NCI-H2029 (cell line): ENCODE measurements around the gene COCH.
"Not testable (repeated sequence)": the region's sequence is repeated elsewhere in the genome, so short reads cannot be mapped to it uniquely, and the experiment has no call there.

Experiments
- DNase-seq: peaks from one replicate; lab custom pipeline; 2025; lab: John Stamatoyannopoulos, UW

The COCH gene

GRCh38 chr14:30875788-30876053, 1.4 kb downstream of the COCH start:
- no peak for DNase-seq

DNA sequence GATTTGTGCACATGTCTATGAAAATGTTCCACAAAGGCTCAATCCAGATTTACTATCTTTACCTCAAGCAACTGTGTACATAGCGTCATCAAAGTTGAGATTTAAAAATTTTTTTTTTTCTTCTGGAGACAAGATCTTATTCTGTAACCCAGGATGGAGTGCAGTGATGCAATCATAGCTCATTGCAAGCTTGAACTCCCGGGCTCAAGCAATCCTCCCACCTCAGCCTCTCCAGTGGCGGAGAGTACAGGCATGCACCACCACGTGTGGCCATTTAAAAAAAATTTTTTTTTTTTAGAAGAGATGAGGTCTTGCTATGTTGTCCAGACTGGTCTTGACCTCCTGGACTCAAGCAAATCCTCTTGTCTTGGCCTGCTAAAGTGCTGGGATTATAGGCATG, 2.3 kb downstream of the COCH start:
- no peak for DNase-seq

GRCh38 chr14:30882431-30882830, 8.1 kb downstream of the COCH start:
- no peak for DNase-seq

DNA sequence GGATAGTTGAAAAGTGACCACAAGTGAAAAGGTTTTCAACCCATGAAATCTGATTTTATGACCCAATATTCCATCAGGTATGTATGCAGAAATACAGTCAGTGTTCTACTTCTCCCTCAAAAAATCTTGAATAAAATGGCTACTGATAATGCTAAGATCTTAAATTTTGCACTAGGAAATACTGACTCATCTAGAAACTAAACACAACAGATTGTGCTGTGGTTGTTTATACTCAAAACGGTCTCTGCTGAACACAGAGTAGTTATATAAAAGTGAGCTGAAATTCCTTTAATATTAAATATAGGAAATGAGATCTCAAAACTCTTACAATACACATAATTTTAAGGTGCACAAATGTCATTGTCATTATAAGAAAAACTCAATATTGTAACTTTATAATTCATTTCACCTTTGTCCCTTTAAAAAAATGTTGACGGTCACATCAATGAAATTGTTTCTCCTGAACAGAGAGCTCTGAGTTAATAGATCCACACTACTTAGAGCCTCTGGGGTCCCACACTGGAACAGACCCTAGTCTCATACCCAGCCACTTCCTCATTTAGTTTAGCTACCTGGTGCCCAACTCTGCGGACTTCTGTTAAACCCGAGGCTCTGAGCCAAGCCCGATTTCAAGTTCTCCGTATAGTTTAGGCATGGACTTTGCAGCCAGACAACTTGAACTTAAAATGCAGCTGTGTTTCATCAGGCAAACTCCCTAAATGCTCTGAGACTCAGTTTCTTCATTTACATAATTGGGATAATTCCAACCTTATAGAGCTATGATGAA, 9.3 kb downstream of the COCH start:
- DNase-seq: no peak

GRCh38 chr14:30884901-30885300, 10.5 kb downstream of the COCH start:
- no peak for DNase-seq

DNA sequence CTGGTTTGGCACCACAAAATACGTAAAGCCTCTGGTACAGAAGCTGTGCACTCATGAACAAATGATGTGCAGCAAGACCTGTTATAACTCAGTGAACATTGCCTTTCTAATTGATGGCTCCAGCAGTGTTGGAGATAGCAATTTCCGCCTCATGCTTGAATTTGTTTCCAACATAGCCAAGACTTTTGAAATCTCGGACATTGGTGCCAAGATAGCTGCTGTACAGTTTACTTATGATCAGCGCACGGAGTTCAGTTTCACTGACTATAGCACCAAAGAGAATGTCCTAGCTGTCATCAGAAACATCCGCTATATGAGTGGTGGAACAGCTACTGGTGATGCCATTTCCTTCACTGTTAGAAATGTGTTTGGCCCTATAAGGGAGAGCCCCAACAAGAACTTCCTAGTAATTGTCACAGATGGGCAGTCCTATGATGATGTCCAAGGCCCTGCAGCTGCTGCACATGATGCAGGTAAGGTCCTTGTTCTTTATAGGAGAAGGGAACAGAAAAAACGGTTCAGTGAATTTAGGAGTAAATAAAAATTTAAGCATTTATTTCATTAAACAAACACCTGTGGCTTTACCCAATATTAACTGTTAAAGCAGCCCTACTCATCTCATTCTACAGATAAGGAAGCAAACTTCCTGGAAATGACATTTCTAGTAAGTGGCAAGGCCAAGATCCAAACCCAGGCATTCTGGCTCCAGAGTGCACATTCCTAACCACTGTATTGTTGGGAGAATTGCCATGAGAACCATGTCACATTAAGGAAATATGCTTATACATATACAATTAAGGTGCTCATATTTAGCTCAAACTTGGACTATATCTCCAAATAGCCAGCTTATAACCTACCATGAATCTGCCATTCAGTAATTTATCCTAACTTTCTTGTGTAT, 11.7 kb downstream of the COCH start:
- no peak for DNase-seq

DNA sequence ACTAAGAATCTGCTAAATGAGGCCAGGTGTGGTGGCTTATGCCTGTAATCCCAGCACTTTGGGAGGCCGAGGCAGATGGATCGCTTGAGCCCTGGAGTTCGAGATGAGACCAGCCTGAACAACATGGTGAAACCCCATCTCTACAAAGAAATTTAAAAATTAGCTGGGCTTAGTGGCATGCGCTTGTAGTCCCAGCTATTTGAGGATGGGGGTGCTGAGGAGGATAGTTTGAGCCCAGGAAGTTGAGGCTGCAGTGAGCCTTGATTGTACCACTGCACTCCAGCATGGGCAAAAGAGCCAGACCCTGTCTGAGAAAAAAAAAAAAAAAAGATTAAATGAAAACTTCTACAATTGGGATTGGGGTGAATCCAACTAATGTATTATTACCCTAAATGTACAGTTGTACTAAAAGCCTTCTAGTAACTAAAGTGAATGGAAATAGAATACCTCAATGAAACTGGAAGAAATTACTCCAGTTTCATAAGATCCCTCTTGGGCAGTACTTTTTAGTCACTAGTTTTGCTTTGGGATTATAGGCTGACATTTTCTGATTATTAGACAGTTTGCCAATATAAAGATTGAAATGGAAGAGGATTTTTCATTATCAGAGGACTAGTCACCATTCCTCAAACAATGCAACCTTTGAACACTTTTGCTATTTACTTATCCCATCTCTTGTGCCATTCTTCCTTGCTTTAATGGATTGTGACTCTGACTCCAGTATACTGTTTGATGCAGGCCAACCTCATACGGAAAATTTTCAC, 14.3 kb downstream of the COCH start:
- no peak for DNase-seq

- no peak for DNase-seq
Measured at GRCh38 chr14:30889244-30889594, 14.9 kb downstream of the COCH start.

DNA sequence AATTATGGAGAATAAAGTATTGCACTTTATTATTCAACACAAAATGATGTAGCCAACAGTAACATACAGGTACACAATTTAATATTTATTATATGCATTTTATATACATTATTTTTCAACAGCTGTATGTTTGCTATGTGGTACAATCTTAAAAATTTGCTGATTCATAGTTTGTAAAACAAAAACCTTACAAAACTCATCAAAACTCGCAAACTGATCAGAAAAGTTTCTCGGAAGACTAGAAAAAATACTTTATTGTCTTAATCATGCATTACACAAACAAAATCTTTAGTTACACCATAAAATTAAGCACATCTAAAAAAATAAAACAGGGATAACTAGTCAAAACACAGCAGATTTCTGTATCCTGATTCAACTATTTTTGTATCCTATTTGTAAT, 19.5 kb downstream of the COCH start:
- no peak for DNase-seq

DNA sequence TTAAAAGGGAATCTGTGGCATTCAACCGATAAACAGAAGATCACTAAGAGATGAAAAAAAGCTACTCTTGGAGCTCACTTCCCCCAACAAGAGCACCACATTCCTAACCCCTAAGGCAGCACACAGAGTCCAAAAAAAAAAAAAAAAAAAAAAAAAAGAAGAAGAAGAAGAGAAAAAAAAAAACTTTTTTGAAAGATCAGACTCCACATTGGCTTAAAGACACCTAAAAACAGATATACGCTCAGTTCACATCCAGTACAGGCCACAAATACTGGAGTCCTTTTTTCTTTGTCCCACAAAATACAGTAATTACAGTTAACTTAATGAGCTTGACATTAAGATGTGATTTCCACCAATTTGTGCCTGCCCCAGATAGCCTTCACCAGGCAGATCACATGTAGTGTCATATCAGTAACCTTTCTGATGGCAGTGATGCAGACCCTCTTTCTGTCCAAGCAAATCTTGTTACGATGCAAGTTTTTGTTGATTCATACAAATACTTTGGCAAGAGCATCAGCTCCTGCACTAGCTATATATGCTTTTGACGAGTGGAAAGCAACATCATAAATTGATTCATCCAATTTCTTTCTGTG, 20.7 kb downstream of the COCH start:
- no peak for DNase-seq

GRCh38 chr14:30896435-30896834, 22.1 kb downstream of the COCH start:
- DNase-seq: no peak

- not testable (repeated sequence) for DNase-seq
Measured at GRCh38 chr14:30897121-30897520, 22.8 kb downstream of the COCH start.

- no peak for DNase-seq
Measured at GRCh38 chr14:30903285-30904124, 29.1 kb downstream of the COCH start.

DNA sequence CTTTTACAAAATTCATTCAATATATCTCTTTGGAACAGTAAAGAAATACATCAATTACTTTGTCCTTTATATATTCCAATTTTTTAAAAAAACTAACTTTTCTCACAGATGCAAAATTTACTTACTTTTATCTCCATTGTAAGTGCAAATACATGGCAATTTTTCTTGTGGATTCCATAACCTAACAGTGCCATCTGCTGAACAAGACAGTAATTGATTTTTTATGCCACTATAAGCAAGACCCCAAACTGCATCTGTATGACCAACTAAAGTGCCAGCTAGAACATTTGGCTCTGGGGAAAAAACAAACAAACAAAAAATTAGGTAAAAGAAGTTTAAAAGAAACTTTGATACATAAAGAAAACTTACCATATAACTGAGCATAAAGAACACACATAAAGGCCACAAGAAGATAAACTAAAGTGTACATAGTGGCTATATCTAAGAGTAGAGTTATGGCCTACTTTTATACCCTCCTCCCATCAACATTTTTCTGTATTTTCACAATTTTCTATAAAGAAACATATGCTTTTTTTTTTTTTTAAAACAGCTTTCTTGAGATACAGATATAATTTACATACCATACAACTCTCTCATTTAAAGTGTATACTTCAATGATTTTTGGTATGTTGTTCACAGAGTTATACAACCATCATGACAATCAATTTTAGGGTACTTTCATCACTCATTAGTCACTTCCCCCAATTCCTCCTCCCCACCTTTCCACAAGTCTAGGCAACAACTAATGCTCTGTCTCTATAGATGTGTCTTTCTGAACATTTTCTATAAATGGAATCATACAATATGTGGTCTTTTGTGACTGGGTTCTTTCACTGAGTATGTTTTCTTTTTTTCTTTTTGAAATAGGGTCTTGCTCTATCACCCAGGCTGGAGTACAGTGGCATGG, 32.6 kb downstream of the COCH start:
- no peak for DNase-seq

DNA sequence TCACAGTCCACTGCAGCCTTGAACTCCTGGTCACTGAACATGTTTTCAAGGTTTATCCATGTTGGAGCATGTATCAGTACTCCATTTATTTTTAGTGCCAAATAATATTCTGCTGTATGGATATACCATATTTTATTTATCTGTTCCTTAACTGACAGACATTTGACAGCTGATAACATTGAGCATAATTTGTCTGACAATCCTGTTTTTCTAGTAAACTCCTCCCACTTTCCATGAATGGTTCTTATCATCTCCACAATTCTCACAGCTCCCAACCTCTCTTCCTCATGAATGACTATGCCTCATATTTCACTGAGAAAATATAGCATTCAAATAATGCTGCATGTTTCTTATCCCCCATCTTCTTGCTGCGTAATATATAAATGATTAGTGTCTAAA, 33.3 kb downstream of the COCH start:
- no peak for DNase-seq

DNA sequence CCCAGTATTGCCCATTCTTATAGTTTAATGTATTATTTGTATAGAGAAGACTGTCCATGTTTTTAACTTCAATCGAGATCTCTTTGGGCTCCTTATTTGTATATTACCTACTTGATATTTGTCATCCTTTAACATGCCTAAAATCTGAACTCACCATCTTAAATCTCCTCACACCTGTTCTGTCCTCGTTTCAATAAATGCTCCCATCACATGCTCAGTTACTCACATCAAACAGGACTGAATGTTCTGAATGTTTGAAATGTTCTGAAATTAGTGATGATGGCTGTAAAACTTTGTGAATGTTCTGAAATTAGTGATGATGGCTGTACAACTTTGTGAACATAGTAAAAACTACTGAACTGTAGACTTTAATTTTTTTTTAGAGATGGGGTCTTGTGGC, 34.5 kb downstream of the COCH start:
- DNase-seq: no peak

DNA sequence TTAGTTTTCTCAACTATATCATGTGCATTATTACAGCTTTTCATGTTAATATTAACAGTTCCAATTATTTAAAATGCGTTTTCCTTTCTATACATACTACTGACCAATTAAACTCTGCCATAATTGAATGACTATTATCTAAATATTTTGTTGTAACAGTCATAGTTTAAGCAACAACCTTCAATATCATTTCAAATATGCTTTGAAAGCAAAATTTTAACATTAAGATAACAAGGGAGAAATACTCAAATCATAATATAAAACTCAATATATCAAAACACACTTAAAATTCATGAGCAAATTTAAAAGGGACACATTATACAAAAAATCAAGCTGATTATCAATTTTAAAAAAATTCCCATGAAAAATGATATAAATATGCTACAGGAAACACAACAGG, 40.5 kb downstream of the COCH start:
- no peak for DNase-seq

DNA sequence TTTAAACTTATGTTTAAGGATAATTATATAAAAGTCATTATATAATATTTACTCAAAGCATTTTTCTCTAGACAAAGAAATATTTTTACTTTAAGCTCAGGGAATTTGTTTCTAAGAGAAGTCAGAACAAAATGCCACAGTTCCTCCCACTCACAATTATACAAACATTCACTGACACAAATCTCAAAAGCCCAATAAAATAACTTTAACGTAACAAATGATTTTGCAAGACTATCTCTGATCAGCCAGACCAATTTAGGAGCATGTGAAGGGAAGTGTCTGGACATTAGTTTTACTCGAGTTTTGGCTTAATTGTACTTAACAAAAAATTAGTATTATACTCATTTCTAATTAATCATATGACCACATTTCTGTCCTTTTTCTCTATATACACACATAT, 41.2 kb downstream of the COCH start:
- DNase-seq: no peak

- no peak for DNase-seq
Measured at GRCh38 chr14:30921305-30921704, 46.9 kb downstream of the COCH start.

DNA sequence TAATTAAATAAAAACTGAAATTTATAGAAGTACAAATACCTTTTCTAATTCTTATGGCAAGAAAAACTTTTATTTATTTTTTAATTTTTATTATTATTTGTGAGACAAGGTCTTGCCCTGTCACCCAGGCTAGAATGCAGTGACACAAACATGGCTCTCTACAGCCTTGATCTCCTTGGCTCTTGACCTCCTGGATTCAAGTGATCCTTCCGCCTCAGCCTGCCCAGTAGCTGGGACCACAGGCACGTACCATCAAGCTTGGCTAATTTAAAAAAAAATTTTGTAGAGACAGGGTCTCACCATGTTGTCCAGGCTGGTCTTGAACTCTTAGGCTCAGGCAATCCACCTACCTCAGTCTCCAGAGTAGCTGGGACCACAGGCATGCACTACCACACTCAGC, 47.4 kb downstream of the COCH start:
- DNase-seq: no peak

DNA sequence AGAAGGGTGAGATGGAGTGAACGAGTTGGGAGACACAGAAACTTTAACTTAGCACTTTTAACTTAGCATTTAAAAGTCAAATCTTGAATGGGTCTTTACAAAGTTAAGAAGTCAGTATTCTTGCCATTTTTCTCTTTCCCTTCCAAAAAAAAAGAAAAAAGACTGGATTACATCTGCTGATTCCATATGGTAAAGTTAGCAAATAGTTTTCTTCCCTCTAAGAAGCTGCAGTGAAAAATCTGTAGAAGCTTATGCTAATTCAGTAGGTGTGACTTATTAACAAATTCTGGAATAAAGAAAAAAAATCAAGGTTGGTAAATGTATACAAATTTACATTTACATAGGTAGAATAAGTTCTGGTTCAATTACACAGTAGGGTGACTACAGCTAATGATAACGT, 50.9 kb downstream of the COCH start:
- no peak for DNase-seq
